Osteoblast (primary cell): ENCODE results near the gene RBPMS2. TPM values are rescaled to one million over a fixed set of nuclear protein-coding genes. Genes with fewer than 3 reads are reported as not detected.

Experiments used
- DNase-seq: peaks from one replicate; pipeline ENCODE4 v3.0.0; 2011; ENCODE audit warnings: low spot score, mixed read lengths; ENCODE audit not compliant: insufficient read length; ENCODE audit errors: missing footprints
- H2AFZ ChIP-seq: 2 replicates; pipeline ENCODE4 v1.6.0; 2011; ENCODE audit warnings: mild to moderate bottlenecking, low read length
- H3K27ac ChIP-seq: 2 replicates; pipeline ENCODE4 v1.5.1; 2011; ENCODE audit warnings: mild to moderate bottlenecking, low read depth, low read length, moderate library complexity
- H3K27me3 ChIP-seq: 2 replicates; pipeline ENCODE4 v1.6.0; 2012; ENCODE audit warnings: mild to moderate bottlenecking, control low read depth, inconsistent platforms, low read length, moderate library complexity; ENCODE audit not compliant: insufficient read depth
- H3K36me3 ChIP-seq: 2 replicates; pipeline ENCODE4 v1.5.1; 2011; ENCODE audit warnings: mild to moderate bottlenecking, low read length, control low read depth, moderate library complexity; ENCODE audit not compliant: insufficient read depth
- H3K4me1 ChIP-seq: 2 replicates; pipeline ENCODE4 v1.5.1; 2011; ENCODE audit warnings: mild to moderate bottlenecking, low read length, control low read depth, moderate library complexity; ENCODE audit not compliant: insufficient read depth
- H3K4me2 ChIP-seq: 2 replicates; pipeline ENCODE4 v1.6.0; 2011; ENCODE audit warnings: mild to moderate bottlenecking, low read length; ENCODE audit not compliant: insufficient read depth
- H3K4me3 ChIP-seq: fragments of 200-600 bp; sonication (generic); 3 replicates; pipeline ENCODE4 v1.5.1; 2012; ENCODE audit warnings: mild to moderate bottlenecking, low read length, inconsistent platforms; ENCODE audit not compliant: insufficient read depth
- H3K79me2 ChIP-seq: 2 replicates; pipeline ENCODE4 v1.6.0; 2012; ENCODE audit warnings: mild to moderate bottlenecking, low read length, control low read depth, inconsistent platforms; ENCODE audit not compliant: insufficient read depth
- H3K9me3 ChIP-seq: 2 replicates; pipeline ENCODE4 v1.5.1; 2011; ENCODE audit warnings: low read depth, low read length, control low read depth
- H4K20me1 ChIP-seq: 2 replicates; pipeline ENCODE4 v1.6.0; 2012; ENCODE audit warnings: mild to moderate bottlenecking, low read length, control low read depth; ENCODE audit not compliant: insufficient read depth
- total RNA-seq: library from RNA; depleted of rRNA; stranded (reverse); fragments of >200 nt; gene quantifications from 2 replicates; pipeline ENCODE4 v1.2.3, GENCODE V29; 2012
- TF ChIP-seq, protein P1 (sequence below): IDR thresholded peaks from 2 replicates; pipeline ENCODE4 v1.5.1; 2011; ENCODE audit warnings: mild to moderate bottlenecking, low read depth, low read length, moderate library complexity; ENCODE audit errors: extremely low read depth

The RBPMS2 gene
- total RNA-seq, 1 donor = not detected

DNA sequence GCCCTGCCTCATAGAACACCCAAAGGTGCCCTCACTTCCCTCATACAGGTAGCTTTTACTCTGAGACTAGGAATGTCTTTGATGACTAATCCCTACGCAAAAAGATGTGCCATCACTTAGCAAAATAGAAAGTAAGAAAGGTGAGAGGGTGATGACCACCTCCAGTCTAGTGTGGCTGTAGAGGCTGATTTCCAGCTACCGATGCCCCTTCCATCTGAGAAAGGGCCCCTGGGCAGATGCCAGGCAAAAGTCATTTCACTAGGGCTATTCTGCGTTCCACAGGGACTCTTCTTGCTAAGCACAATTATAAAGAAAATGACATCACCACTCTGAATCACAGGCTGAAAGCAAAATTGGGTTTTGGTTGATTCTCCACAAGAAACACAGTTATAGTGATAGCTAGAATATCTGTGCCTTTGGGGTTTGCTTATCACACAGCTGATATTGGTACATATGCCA lies 77.4 kb downstream of the RBPMS2 start:
- Histone ChIP-seq H2AFZ (no peak overlapping the region), H3K9me3 (no peaks in the 10 kb centered on the region), H3K4me1 (peaks cover 55% of the 10 kb centered on the region), H3K79me2 (peaks cover 94% of the 10 kb centered on the region), H3K4me3 (no peak overlapping the region), H3K4me2 (peak overlapping the region; percentile 14), H4K20me1 (peaks cover 65% of the 10 kb centered on the region), H3K27ac (peak overlapping the region; percentile 18), H3K36me3 (peaks cover 4% of the 10 kb centered on the region), H3K27me3 (no peaks in the 10 kb centered on the region)
- TF ChIP-seq, protein P1, sequence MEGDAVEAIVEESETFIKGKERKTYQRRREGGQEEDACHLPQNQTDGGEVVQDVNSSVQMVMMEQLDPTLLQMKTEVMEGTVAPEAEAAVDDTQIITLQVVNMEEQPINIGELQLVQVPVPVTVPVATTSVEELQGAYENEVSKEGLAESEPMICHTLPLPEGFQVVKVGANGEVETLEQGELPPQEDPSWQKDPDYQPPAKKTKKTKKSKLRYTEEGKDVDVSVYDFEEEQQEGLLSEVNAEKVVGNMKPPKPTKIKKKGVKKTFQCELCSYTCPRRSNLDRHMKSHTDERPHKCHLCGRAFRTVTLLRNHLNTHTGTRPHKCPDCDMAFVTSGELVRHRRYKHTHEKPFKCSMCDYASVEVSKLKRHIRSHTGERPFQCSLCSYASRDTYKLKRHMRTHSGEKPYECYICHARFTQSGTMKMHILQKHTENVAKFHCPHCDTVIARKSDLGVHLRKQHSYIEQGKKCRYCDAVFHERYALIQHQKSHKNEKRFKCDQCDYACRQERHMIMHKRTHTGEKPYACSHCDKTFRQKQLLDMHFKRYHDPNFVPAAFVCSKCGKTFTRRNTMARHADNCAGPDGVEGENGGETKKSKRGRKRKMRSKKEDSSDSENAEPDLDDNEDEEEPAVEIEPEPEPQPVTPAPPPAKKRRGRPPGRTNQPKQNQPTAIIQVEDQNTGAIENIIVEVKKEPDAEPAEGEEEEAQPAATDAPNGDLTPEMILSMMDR = no peak
- DNase-seq = peak; percentile 52

DNA sequence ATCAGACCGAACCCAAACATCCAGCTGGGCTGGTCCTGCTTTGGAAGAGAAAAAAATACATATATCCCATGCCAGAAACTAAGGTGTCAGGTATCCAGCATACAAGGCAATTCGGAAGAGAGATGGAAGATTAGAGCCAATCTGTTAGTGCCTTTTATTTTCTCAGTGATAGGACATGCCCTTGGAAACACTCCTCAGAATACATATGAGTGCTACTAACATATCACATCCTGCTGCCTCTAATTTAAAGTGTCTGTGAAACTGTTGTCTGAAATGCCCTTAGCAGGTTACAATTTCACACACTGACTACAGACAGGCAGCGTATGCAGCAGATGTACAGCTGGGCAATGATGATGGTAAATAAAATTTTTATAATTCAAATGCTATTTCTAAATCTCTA lies 78.9 kb downstream of the RBPMS2 start:
- no peaks in the 10 kb centered on the region for H3K27me3 ChIP-seq

DNA sequence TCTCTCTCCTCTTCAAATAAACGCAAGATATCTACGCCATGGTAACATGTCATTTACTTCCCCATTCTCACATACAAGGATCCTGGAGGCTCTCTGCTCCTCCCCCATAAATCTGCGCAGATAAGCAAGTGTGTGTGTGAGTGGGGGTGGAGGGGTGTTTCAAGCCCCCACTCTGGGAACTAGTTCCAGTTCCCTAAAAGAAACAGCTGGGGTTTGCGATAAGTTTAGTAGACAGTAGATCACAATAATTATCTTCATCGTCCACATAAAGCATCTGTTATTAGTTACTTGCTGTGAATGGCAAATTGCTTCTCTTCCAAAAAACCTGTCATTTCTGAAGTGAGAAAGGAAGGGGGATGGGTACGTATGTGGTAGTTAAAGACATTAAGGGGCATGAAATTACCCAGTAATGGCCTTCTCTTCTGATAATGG lies 79.8 kb downstream of the RBPMS2 start:
- H3K4me3 ChIP-seq = no peak overlapping the region
- no peak overlapping the region for H3K27ac ChIP-seq
- no peak overlapping the region for H2AFZ ChIP-seq
- H3K79me2 ChIP-seq = peaks cover 90% of the 10 kb centered on the region
- TF ChIP-seq, protein P1 = no peak
- H3K4me1 ChIP-seq = peaks cover 44% of the 10 kb centered on the region
- no peak overlapping the region for H3K4me2 ChIP-seq
- DNase-seq = peak; percentile 22
- no peaks in the 10 kb centered on the region for H3K9me3 ChIP-seq
- H3K36me3 ChIP-seq = peaks cover 18% of the 10 kb centered on the region
- peaks cover 76% of the 10 kb centered on the region for H4K20me1 ChIP-seq
- H3K27me3 ChIP-seq = no peaks in the 10 kb centered on the region

More for the DNA sequence above, 78.9 kb downstream of the RBPMS2 start:
- TF ChIP-seq, protein P1 = no peak
- DNase-seq = no peak
- Histone ChIP-seq H3K9me3 (no peaks in the 10 kb centered on the region), H4K20me1 (peaks cover 74% of the 10 kb centered on the region), H3K4me2 (no peak overlapping the region), H3K4me1 (peaks cover 53% of the 10 kb centered on the region), H3K36me3 (peaks cover 11% of the 10 kb centered on the region), H3K79me2 (peaks cover 91% of the 10 kb centered on the region), H2AFZ (no peak overlapping the region), H3K4me3 (no peak overlapping the region), H3K27ac (no peak overlapping the region)

DNA sequence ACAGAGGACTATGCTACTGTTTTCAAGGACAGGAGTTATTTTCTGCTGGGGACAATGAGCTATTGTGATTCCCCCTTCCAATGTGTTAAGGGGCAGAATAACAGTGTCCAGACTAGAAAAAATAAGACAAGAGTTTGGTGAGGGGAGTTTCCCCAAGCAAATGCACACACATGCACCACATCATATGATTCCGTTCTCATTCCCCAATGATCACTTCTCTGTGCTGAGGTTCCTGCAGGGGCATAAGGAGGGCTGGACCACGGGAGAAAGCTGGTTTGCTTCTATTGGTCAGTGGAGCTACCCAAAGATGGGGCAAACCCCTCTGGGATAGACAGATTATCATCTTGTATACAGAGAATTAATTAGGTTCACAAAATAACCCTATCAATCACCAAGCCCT lies 80.6 kb downstream of the RBPMS2 start:
- peaks cover 86% of the 10 kb centered on the region for H3K79me2 ChIP-seq
- peaks cover 36% of the 10 kb centered on the region for H3K4me1 ChIP-seq
- no peaks in the 10 kb centered on the region for H3K9me3 ChIP-seq
- H2AFZ ChIP-seq = no peak overlapping the region
- H4K20me1 ChIP-seq = peaks cover 73% of the 10 kb centered on the region
- TF ChIP-seq, protein P1 = no peak
- no peaks in the 10 kb centered on the region for H3K27me3 ChIP-seq
- H3K4me2 ChIP-seq = no peak overlapping the region
- H3K27ac ChIP-seq = no peak overlapping the region
- H3K4me3 ChIP-seq = no peak overlapping the region
- DNase-seq = no peak
- peaks cover 26% of the 10 kb centered on the region for H3K36me3 ChIP-seq
